ENCODE results near the gene PPP2R2D.
"Not testable (repeated sequence)": the region's sequence is repeated elsewhere in the genome, so short reads cannot be mapped to it uniquely, and the experiment has no call there.

Gene PPP2R2D

GRCh38 chr10:131935260-131935659 lies 34.5 kb downstream of the PPP2R2D start:
- DNase-seq = no peak
- in situ Hi-C loops (cut with HindIII; ENCODE audit: low pct_ligation_motif_present, low pct_unique_long_range_greater_than_20kb, low sequenced_read_pairs) = no loop called here

GRCh38 chr10:131936294-131936693 lies 35.5 kb downstream of the PPP2R2D start:
- in situ Hi-C loops (cut with HindIII; ENCODE audit: low pct_ligation_motif_present, low pct_unique_long_range_greater_than_20kb, low sequenced_read_pairs) = no loop called here
- DNase-seq = no peak

GRCh38 chr10:131936736-131937135 lies 35.9 kb downstream of the PPP2R2D start:
- in situ Hi-C loops (cut with HindIII; ENCODE audit: low pct_ligation_motif_present, low pct_unique_long_range_greater_than_20kb, low sequenced_read_pairs) = no loop called here

GRCh38 chr10:131937836-131938235 lies 37.0 kb downstream of the PPP2R2D start:
- DNase-seq = no peak
- in situ Hi-C loops (cut with HindIII; ENCODE audit: low pct_ligation_motif_present, low pct_unique_long_range_greater_than_20kb, low sequenced_read_pairs) = no loop called here

More at GRCh38 chr10:131936736-131937135, 35.9 kb downstream of the PPP2R2D start:
- no peak for DNase-seq

- in situ Hi-C loops (cut with HindIII; ENCODE audit: low pct_ligation_motif_present, low pct_unique_long_range_greater_than_20kb, low sequenced_read_pairs) = no loop called here
- no peak for DNase-seq
These were observed 37.9 kb downstream of the PPP2R2D start for GRCh38 chr10:131938681-131939080.

- DNase-seq = no peak
- in situ Hi-C loops (cut with HindIII; ENCODE audit: low pct_ligation_motif_present, low pct_unique_long_range_greater_than_20kb, low sequenced_read_pairs) = no loop called here
These were observed 41.6 kb downstream of the PPP2R2D start for GRCh38 chr10:131942455-131942854.

- peak; percentile 44 for DNase-seq
These were observed 42.4 kb downstream of the PPP2R2D start for GRCh38 chr10:131943021-131943814.

GRCh38 chr10:131944412-131944811 lies 43.6 kb downstream of the PPP2R2D start:
- DNase-seq = no peak
- in situ Hi-C loops (cut with HindIII; ENCODE audit: low pct_ligation_motif_present, low pct_unique_long_range_greater_than_20kb, low sequenced_read_pairs) = no loop called here

More at GRCh38 chr10:131943021-131943814, 42.4 kb downstream of the PPP2R2D start:
- in situ Hi-C loops (cut with HindIII; ENCODE audit: low pct_ligation_motif_present, low pct_unique_long_range_greater_than_20kb, low sequenced_read_pairs) = no loop called here

GRCh38 chr10:131944976-131945695 lies 44.3 kb downstream of the PPP2R2D start:
- no peak for DNase-seq
- in situ Hi-C loops (cut with HindIII; ENCODE audit: low pct_ligation_motif_present, low pct_unique_long_range_greater_than_20kb, low sequenced_read_pairs) = no loop called here

- DNase-seq = peak; percentile 81
These were observed 45.5 kb downstream of the PPP2R2D start for GRCh38 chr10:131946321-131946751.

GRCh38 chr10:131946880-131947279 lies 46.1 kb downstream of the PPP2R2D start:
- in situ Hi-C loops (cut with HindIII; ENCODE audit: low pct_ligation_motif_present, low pct_unique_long_range_greater_than_20kb, low sequenced_read_pairs) = no loop called here
- no peak for DNase-seq

More at GRCh38 chr10:131946321-131946751, 45.5 kb downstream of the PPP2R2D start:
- in situ Hi-C loops (cut with HindIII; ENCODE audit: low pct_ligation_motif_present, low pct_unique_long_range_greater_than_20kb, low sequenced_read_pairs) = no loop called here

- in situ Hi-C loops (cut with HindIII; ENCODE audit: low pct_ligation_motif_present, low pct_unique_long_range_greater_than_20kb, low sequenced_read_pairs) = no loop called here
- peak; percentile 78 for DNase-seq
These were observed 47.0 kb downstream of the PPP2R2D start for GRCh38 chr10:131947631-131948347.

- DNase-seq = no peak
- in situ Hi-C loops (cut with HindIII; ENCODE audit: low pct_ligation_motif_present, low pct_unique_long_range_greater_than_20kb, low sequenced_read_pairs) = no loop called here
These were observed 47.7 kb downstream of the PPP2R2D start for GRCh38 chr10:131948501-131948900.

- in situ Hi-C loops (cut with HindIII; ENCODE audit: low pct_ligation_motif_present, low pct_unique_long_range_greater_than_20kb, low sequenced_read_pairs) = no loop called here
- DNase-seq = no peak
These were observed 48.4 kb downstream of the PPP2R2D start for GRCh38 chr10:131949041-131949862.

GRCh38 chr10:131949908-131950307 lies 49.1 kb downstream of the PPP2R2D start:
- in situ Hi-C loops (cut with HindIII; ENCODE audit: low pct_ligation_motif_present, low pct_unique_long_range_greater_than_20kb, low sequenced_read_pairs) = not testable (repeated sequence)

GRCh38 chr10:131954356-131954965 lies 53.7 kb downstream of the PPP2R2D start:
- in situ Hi-C loops (cut with HindIII; ENCODE audit: low pct_ligation_motif_present, low pct_unique_long_range_greater_than_20kb, low sequenced_read_pairs) = no loop called here

More at GRCh38 chr10:131949908-131950307, 49.1 kb downstream of the PPP2R2D start:
- not testable (repeated sequence) for DNase-seq

GRCh38 chr10:131955591-131956340 lies 55.0 kb downstream of the PPP2R2D start:
- in situ Hi-C loops (cut with HindIII; ENCODE audit: low pct_ligation_motif_present, low pct_unique_long_range_greater_than_20kb, low sequenced_read_pairs) = no loop called here
- DNase-seq = no peak

More at GRCh38 chr10:131954356-131954965, 53.7 kb downstream of the PPP2R2D start:
- no peak for DNase-seq
